ENCODE measurements around the gene SLC16A8. TPM values are rescaled to one million over a fixed set of nuclear protein-coding genes. Genes with fewer than 3 reads are reported as not detected.

The SLC16A8 gene
- total RNA-seq, 1 experiment from 2014 or later, result 1.1 TPM

DNA sequence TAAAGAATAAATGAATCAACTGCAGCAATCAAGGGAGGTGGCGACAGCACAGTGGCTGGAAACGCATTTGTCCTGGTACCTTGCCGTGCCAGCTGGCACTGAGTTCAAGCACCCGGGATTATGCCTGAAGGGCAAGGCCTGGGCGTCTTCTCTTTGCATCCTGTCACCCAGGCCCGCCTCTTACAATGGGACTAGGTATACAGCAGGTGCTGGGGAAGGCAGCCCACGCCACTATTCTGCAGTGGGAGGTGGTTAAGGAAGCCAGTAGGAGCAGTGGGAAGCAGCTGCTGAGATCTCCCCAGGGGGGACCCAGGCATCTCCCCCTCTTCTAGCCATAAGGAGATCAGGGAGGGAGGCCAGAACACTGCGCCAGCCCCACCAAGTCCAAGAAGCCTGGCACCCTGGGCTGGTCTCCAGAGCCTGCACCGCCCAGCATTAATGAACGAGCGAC is 41.8 kb upstream of the SLC16A8 start:
- Mint-ChIP-seq H3K27ac (peak overlapping the region in 1 of 3 experiments; percentile 86; a peak in 1 of 7 replicates), H3K27me3 (ENCODE audit: low read depth) (no peaks in the 10 kb centered on the region), H3K9me3 (no peaks in the 10 kb centered on the region), H3K36me3 (ENCODE audit: insufficient read depth in 1 of 3, low read depth in 3 of 3) (peaks cover 0 to 4% (median 0%) of the 10 kb centered on the region in 3 experiments; a peak in 2 of 7 replicates), H3K4me1 (peaks cover 4 to 7% of the 10 kb centered on the region in 2 experiments), H3K4me3 (no peak overlapping the region)
- TF ChIP-seq, protein P1, sequence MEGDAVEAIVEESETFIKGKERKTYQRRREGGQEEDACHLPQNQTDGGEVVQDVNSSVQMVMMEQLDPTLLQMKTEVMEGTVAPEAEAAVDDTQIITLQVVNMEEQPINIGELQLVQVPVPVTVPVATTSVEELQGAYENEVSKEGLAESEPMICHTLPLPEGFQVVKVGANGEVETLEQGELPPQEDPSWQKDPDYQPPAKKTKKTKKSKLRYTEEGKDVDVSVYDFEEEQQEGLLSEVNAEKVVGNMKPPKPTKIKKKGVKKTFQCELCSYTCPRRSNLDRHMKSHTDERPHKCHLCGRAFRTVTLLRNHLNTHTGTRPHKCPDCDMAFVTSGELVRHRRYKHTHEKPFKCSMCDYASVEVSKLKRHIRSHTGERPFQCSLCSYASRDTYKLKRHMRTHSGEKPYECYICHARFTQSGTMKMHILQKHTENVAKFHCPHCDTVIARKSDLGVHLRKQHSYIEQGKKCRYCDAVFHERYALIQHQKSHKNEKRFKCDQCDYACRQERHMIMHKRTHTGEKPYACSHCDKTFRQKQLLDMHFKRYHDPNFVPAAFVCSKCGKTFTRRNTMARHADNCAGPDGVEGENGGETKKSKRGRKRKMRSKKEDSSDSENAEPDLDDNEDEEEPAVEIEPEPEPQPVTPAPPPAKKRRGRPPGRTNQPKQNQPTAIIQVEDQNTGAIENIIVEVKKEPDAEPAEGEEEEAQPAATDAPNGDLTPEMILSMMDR (conservative IDR thresholded peaks at IDR 0.05), result no peak
- no peak overlapping the region for H3K27ac ChIP-seq (ENCODE audit: insufficient read length, low read depth, low read length)
- WGBS (ENCODE audit: extremely low coverage, insufficient read length, low lambda C conversion rate), result no CpG with 5 or more reads among the region's 11 CpGs
- no peak overlapping the region for H2BK5ac ChIP-seq (ENCODE audit: insufficient read length, low read length)
- H3K4ac ChIP-seq (ENCODE audit: low read depth, low read length), result no peak overlapping the region
- H3K79me1 ChIP-seq (ENCODE audit: insufficient read depth, low read depth, low read length, poor library complexity, severe bottlenecking), result no peaks in the 10 kb centered on the region
- no peaks in the 10 kb centered on the region for H3K9me3 ChIP-seq (ENCODE audit: control insufficient read depth, low read depth, low read length)
- no peak overlapping the region for H2BK12ac ChIP-seq (ENCODE audit: insufficient read length, low read depth, low read length)
- no peak overlapping the region for H3K56ac ChIP-seq (ENCODE audit: insufficient read length, low read depth, low read length)
- H3K79me2 ChIP-seq (ENCODE audit: insufficient read depth, low read length), result no peaks in the 10 kb centered on the region
- no peak overlapping the region for H3T11ph ChIP-seq (ENCODE audit: low read length)
- H4K8ac ChIP-seq (replicated peaks; ENCODE audit: insufficient read length, low read depth, low read length), result no peak overlapping the region
- no peak overlapping the region for H3K18ac ChIP-seq (ENCODE audit: insufficient read length, low read depth, low read length)
- no peaks in the 10 kb centered on the region for H4K20me1 ChIP-seq (ENCODE audit: control insufficient read depth, insufficient read depth, insufficient read length)
- H3K9ac ChIP-seq (ENCODE audit: extremely low read depth, insufficient read length, low read length), result no peak overlapping the region
- H2BK120ac ChIP-seq (ENCODE audit: low read depth, low read length, poor library complexity, severe bottlenecking), result no peak overlapping the region
- no peak for DNase-seq
- H3K4me2 ChIP-seq (ENCODE audit: insufficient read depth, insufficient read length, low read length), result no peak overlapping the region
- H2BK20ac ChIP-seq (ENCODE audit: low read depth, low read length, poor library complexity, severe bottlenecking), result no peak overlapping the region
- no peaks in the 10 kb centered on the region for H3K23me2 ChIP-seq (ENCODE audit: insufficient read length, low read depth, low read length, poor library complexity, severe bottlenecking)
- H3K14ac ChIP-seq (ENCODE audit: insufficient read depth, low read length), result no peak overlapping the region; the same call in 1 of the 2 replicates
- no peaks in the 10 kb centered on the region for H3K4me1 ChIP-seq (ENCODE audit: insufficient read depth, low read length)
- H2AK5ac ChIP-seq (ENCODE audit: insufficient read length, low read length), result no peak overlapping the region
- H3K27me3 ChIP-seq (ENCODE audit: insufficient read depth, low read length), result no peaks in the 10 kb centered on the region
- no peak overlapping the region for H2AFZ ChIP-seq (ENCODE audit: low read length)
- H3K23ac ChIP-seq (ENCODE audit: insufficient read length, low read depth, low read length), result no peak overlapping the region
- H4K5ac ChIP-seq (ENCODE audit: insufficient read length, low read depth, low read length), result no peak overlapping the region
- H4K91ac ChIP-seq (ENCODE audit: insufficient read length, low read depth, low read length), result no peak overlapping the region
- no peak overlapping the region for H2BK15ac ChIP-seq (ENCODE audit: low read depth, low read length)
